HepG2 (cell line): Measurements from ENCODE around the gene PDLIM5. TPM values are rescaled to one million over a fixed set of nuclear protein-coding genes. Genes with fewer than 3 reads are reported as not detected.

ENCODE experiments used
- ATAC-seq: fragments of 200-7000 bp; cut with Tn5 transposase; 3 replicates; pipeline ENCODE4 v1.9.1; 2020; ENCODE audit warnings: mild to moderate bottlenecking, moderate library complexity
- BruUV-seq: library from RNA; stranded (reverse); fragments of 400-500 nt; replicated peaks from 2 replicates; lab custom pipeline; 2021; lab: Mats Ljungman, UMichigan
- CTCF ChIA-PET: fragments of 300-600 bp; formaldehyde crosslinking; extraction: SDS; loops from one replicate; lab custom pipeline; 2021; ENCODE audit warnings: low total read pairs, inconsistent platforms, low intra/inter-chr PET ratio; lab: Yijun Ruan, JAX
- POLR2A ChIA-PET: fragments of 350-600 bp; sonication (Branson Sonifier 250); formaldehyde crosslinking; loops from one replicate; lab custom pipeline; 2020; ENCODE audit warnings: antibody characterized with exemption, inconsistent platforms; lab: Yijun Ruan, JAX
- DNase-seq: peaks from one replicate; pipeline ENCODE4 v3.0.0-alpha.2; 2015; ENCODE audit warnings: low spot score
- FAIRE-seq: peaks from 3 replicates; lab custom pipeline; 2011; peaks lifted over from hg19 to GRCh38; lab: Jason Lieb, UNC
- H2AFZ ChIP-seq: one replicate; pipeline ENCODE4 v1.6.1; 2011; ENCODE audit warnings: low read length, inconsistent platforms
- H3K27ac ChIP-seq: fragments of 300-600 bp; 3 replicates; pipeline ENCODE4 v1.8.0; 2011; ENCODE audit warnings: mixed run types, mild to moderate bottlenecking, mixed read lengths, low read length, inconsistent platforms; ENCODE audit not compliant: insufficient read depth; ENCODE audit errors: extremely low read length
- H3K27me3 ChIP-seq, 2 experiments: fragments of 200-600 bp in 1 of 2; 2 replicates in 1 of 2; 3 replicates in 1 of 2; pipeline versions ENCODE4 v1.6.0 to v1.8.0; 2011; ENCODE audit warnings: low read length in 2 of 2, mild to moderate bottlenecking in 2 of 2, moderate library complexity in 2 of 2, inconsistent platforms in 1 of 2; ENCODE audit not compliant: insufficient read depth in 2 of 2, control insufficient read depth in 1 of 2
- H3K36me3 ChIP-seq, 2 experiments: fragments of 200-600 bp in 1 of 2; replicated peaks in 1 of 2; 2 replicates in 1 of 2; 3 replicates in 1 of 2; pipeline versions ENCODE4 v1.5.1 to v1.8.0; 2011; ENCODE audit warnings: low read length in 2 of 2, inconsistent platforms in 1 of 2; ENCODE audit not compliant: insufficient read depth in 2 of 2, control insufficient read depth in 1 of 2
- H3K4me1 ChIP-seq: 2 replicates; pipeline ENCODE4 v1.5.1; 2012; ENCODE audit warnings: low read length, inconsistent platforms; ENCODE audit not compliant: insufficient read depth
- H3K4me2 ChIP-seq: 2 replicates; pipeline ENCODE4 v1.6.0; 2011; ENCODE audit warnings: low read depth, low read length, inconsistent platforms
- H3K4me3 ChIP-seq, 3 experiments: fragments of 200-600 bp in 1 of 3; sonication (generic), shearing (Covaris generic) in 1 of 3; replicated peaks in 1 of 3; 2 replicates each; pipeline ENCODE4 v1.5.1; 2011 to 2016; ENCODE audit warnings: low read length in 3 of 3, inconsistent platforms in 2 of 3, low read depth in 2 of 3, mild to moderate bottlenecking in 2 of 3, control low read depth in 1 of 3, mixed read lengths in 1 of 3; ENCODE audit not compliant: insufficient read depth in 1 of 3
- H3K79me2 ChIP-seq: one replicate; pipeline ENCODE4 v1.6.1; 2011; ENCODE audit warnings: low read length, inconsistent platforms; ENCODE audit not compliant: insufficient read depth
- H3K9ac ChIP-seq: 2 replicates; pipeline ENCODE4 v1.6.0; 2011; ENCODE audit warnings: mild to moderate bottlenecking, low read depth, low read length, inconsistent platforms; ENCODE audit not compliant: insufficient read depth
- H3K9me3 ChIP-seq: 2 replicates; pipeline ENCODE4 v1.5.1; 2012; ENCODE audit warnings: mild to moderate bottlenecking, low read length
- H4K20me1 ChIP-seq: 2 replicates; pipeline ENCODE4 v1.6.0; 2011; ENCODE audit warnings: inconsistent platforms, mild to moderate bottlenecking, low read length, moderate library complexity; ENCODE audit not compliant: insufficient read depth
- HMG20A ChIP-seq: IDR thresholded peaks from 2 replicates; pipeline ENCODE4 v1.6.1; 2016; ENCODE audit warnings: borderline replicate concordance
- HNRNPK ChIP-seq: fragments of 200-400 bp; formaldehyde crosslinking; IDR thresholded peaks from 2 replicates; pipeline ENCODE4 v1.6.1; 2018; ENCODE audit warnings: low read length, low read depth, moderate library complexity, mild to moderate bottlenecking; ENCODE audit not compliant: poor library complexity, severe bottlenecking
- KDM1A ChIP-seq: IDR thresholded peaks from 2 replicates; pipeline ENCODE4 v1.6.1; 2016; ENCODE audit warnings: missing compliant biosample characterization
- RARG ChIP-seq: sonication (generic); formaldehyde crosslinking; IDR thresholded peaks from 2 replicates; pipeline ENCODE4 v1.4.0; 2020; ENCODE audit warnings: low read depth, mild to moderate bottlenecking, missing genetic modification reagents
- SIN3B ChIP-seq: fragments of 150-350 bp; IDR thresholded peaks from 2 replicates; pipeline ENCODE4 v1.6.1; 2014; ENCODE audit warnings: low read length
- SMARCC2 ChIP-seq: fragments of 450-650 bp; IDR thresholded peaks from 2 replicates; pipeline ENCODE4 v1.6.1; 2017; ENCODE audit warnings: antibody characterized with exemption, mild to moderate bottlenecking
- SUZ12 ChIP-seq: fragments of 150-350 bp; IDR thresholded peaks from 2 replicates; pipeline ENCODE4 v1.6.1; 2014; ENCODE audit warnings: low read depth, low read length
- TFDP1 ChIP-seq: IDR thresholded peaks from 2 replicates; pipeline ENCODE4 v1.6.1; 2016; ENCODE audit warnings: missing compliant biosample characterization, missing genetic modification reagents, borderline replicate concordance
- TSC22D2 ChIP-seq: sonication (generic); formaldehyde crosslinking; IDR thresholded peaks from 2 replicates; pipeline ENCODE4 v1.5.1; 2020; ENCODE audit warnings: missing genetic modification reagents, mild to moderate bottlenecking, borderline replicate concordance
- ZNF17 ChIP-seq: sonication (generic); formaldehyde crosslinking; IDR thresholded peaks from 2 replicates; pipeline ENCODE4 v1.5.0; 2020; ENCODE audit warnings: mild to moderate bottlenecking, missing genetic modification reagents
- ZNF234 ChIP-seq: sonication (generic); formaldehyde crosslinking; conservative IDR thresholded peaks from 2 replicates; pipeline ENCODE4 v1.5.1; 2020; ENCODE audit warnings: mild to moderate bottlenecking, missing genetic modification reagents
- ZNF329 ChIP-seq: sonication (generic); formaldehyde crosslinking; IDR thresholded peaks from 2 replicates; pipeline ENCODE4 v1.9.0; 2021; ENCODE audit warnings: low read depth, mild to moderate bottlenecking, missing genetic modification reagents
- ZNF607 ChIP-seq: sonication (generic); formaldehyde crosslinking; IDR thresholded peaks from 2 replicates; pipeline ENCODE4 v1.5.1; 2020; ENCODE audit warnings: missing genetic modification reagents, mild to moderate bottlenecking, borderline replicate concordance
- WGBS: methylation state at CpG from one replicate; pipeline ENCODE4 v1.1.6; 2017; ENCODE audit warnings: low lambda C conversion rate; 5-methylcytosine and 5-hydroxymethylcytosine counted together
- in situ Hi-C: cut with HindIII; loops from 2 replicates; pipeline ENCODE4 v1.10.0; 2017; ENCODE audit warnings: low pct_unique_long_range_greater_than_20kb; ENCODE audit not compliant: extremely low pct_ligation_motif_present
- intact Hi-C: fragments of 100-400 bp; cut with micrococcal nuclease; formaldehyde crosslinking; loops from one replicate; pipeline ENCODE4 v1.10.0; 2022; ENCODE audit not compliant: unreplicated experiment
- polyA plus RNA-seq, 8 experiments: library from polyadenylated mRNA; depleted of rRNA in 3 of 8; stranded (reverse) in 7 of 8; unstranded in 1 of 8; fragments of >200 nt; fragmentation: Illumina TruSeq in 4 of 8; extraction: Trizol in 4 of 8; gene quantifications; 2 replicates each; pipeline versions ENCODE4 v1.2.1 to v1.2.3, GENCODE V29; 2011 to 2016; ENCODE audit warnings: low read depth in 4 of 8, missing spikeins in 1 of 8, mixed read lengths in 1 of 8; ENCODE audit not compliant: insufficient read depth in 1 of 8
- total RNA-seq, 5 experiments: library from RNA; depleted of rRNA; stranded (reverse); fragments of >200 nt; fragmentation: Illumina TruSeq; extraction: Trizol; gene quantifications; 2 replicates each; pipeline ENCODE4 v1.2.3, GENCODE V29; 2016; ENCODE audit warnings: low read depth in 1 of 5
- TF ChIP-seq, protein P1 (sequence below): sonication (generic); formaldehyde crosslinking; IDR thresholded peaks from 2 replicates; pipeline ENCODE4 v1.5.0; 2020; ENCODE audit warnings: mild to moderate bottlenecking, missing genetic modification reagents, borderline replicate concordance

The PDLIM5 gene
- total and polyA plus RNA-seq, 2 of the 13 experiments (the other 11 are each of a cell fraction or from before 2014, with no cell fraction given), result 52.8 to 119 TPM

GRCh38 chr4:94484818-94485217 is 33.1 kb downstream of the PDLIM5 start:
- peaks cover 43% of the 10 kb centered on the region for H3K79me2 ChIP-seq
- ChIA-PET CTCF (no interaction called here), POLR2A (no interaction called here)
- FAIRE-seq, result no peak
- 0 out of 2 replicates have a peak, but pooled peaks cover 7% of the 10 kb centered on the region for H4K20me1 ChIP-seq
- TF ChIP-seq HNRNPK (peak; percentile 75), TFDP1 (no peak)
- H3K9me3 ChIP-seq, result no peaks in the 10 kb centered on the region
- H2AFZ ChIP-seq, result no peak overlapping the region
- H3K9ac ChIP-seq, result no peak overlapping the region
- in situ Hi-C loops (no loop called here), intact Hi-C loops (loop anchor here (5.0 kb wide), 1 partner anchor 32 kb away; no protein-coding TSS in a partner anchor)
- no peaks in the 10 kb centered on the region; a peak in 1 of 5 replicates for H3K27me3 ChIP-seq
- no peak for ATAC-seq
- 98% methylated on average over 2 of the region's 2 CpGs for WGBS
- H3K27ac ChIP-seq, result no peak overlapping the region
- H3K4me3 ChIP-seq, result no peak overlapping the region
- no peaks in the 10 kb centered on the region for H3K36me3 ChIP-seq
- H3K4me2 ChIP-seq, result no peak overlapping the region
- peaks cover 11% of the 10 kb centered on the region for H3K4me1 ChIP-seq
- no peak for DNase-seq
- BruUV-seq, result no TSS peak

DNA sequence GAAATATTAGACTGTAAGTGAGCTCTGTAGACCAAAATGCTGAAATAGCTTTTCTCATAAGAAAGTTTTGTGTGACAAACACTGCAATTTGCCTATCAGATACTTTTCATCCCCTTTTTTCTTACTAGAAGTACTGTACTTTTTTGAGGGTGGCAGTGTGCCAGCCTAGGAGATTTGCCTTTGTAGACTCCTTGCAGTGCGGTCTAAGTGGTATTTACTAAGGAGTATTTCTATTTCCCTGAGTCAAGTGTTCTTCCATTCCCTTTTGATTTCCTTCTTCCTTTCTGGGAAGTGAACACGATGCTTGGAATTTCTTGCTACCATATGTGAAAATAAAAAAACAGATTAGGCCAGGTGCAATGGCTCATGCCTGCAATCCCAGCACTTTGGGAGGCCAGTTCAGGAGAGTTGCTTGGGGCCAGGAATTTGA is 34.6 kb downstream of the PDLIM5 start:
- Histone ChIP-seq H3K9ac (no peak overlapping the region), H3K27ac (no peak overlapping the region), H3K79me2 (peaks cover 43% of the 10 kb centered on the region), H3K4me2 (no peak overlapping the region)
- FAIRE-seq, result no peak
- 68% methylated on average over 2 of the region's 2 CpGs for WGBS
- TF ChIP-seq, protein P1, sequence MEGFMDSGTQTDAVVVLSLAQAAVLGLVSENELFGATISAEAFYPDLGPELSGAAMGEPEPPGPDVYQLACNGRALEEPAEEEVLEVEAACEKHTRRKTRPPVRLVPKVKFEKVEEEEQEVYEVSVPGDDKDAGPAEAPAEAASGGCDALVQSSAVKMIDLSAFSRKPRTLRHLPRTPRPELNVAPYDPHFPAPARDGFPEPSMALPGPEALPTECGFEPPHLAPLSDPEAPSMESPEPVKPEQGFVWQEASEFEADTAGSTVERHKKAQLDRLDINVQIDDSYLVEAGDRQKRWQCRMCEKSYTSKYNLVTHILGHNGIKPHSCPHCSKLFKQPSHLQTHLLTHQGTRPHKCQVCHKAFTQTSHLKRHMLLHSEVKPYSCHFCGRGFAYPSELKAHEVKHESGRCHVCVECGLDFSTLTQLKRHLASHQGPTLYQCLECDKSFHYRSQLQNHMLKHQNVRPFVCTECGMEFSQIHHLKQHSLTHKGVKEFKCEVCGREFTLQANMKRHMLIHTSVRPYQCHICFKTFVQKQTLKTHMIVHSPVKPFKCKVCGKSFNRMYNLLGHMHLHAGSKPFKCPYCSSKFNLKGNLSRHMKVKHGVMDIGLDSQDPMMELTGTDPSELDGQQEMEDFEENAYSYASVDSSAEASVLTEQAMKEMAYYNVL (CRISPR knock-in tag), result no peak
- TF ChIP-seq SIN3B (no peak), KDM1A (no peak), ZNF234 (CRISPR knock-in tag) (no peak), HMG20A (no peak), RARG (CRISPR knock-in tag) (no peak), SUZ12 (no peak), TSC22D2 (CRISPR knock-in tag) (no peak), ZNF329 (CRISPR knock-in tag) (no peak), SMARCC2 (no peak), ZNF607 (no peak), ZNF17 (no peak)
- TF ChIP-seq, all 625 proteins: peak for 0
- in situ Hi-C loops (no loop called here), intact Hi-C loops (no loop called here)
- POLR2A ChIA-PET, result no interaction called here
- CTCF ChIA-PET, result no interaction called here
- H3K9me3 ChIP-seq, result no peaks in the 10 kb centered on the region
- ATAC-seq, result no peak
- no peaks in the 10 kb centered on the region; a peak in 1 of 5 replicates for H3K27me3 ChIP-seq
- H3K4me3 ChIP-seq, result no peak overlapping the region
- no peak overlapping the region for H2AFZ ChIP-seq
- 0 out of 2 replicates have a peak, but pooled peaks cover 3% of the 10 kb centered on the region for H4K20me1 ChIP-seq
- no TSS peak for BruUV-seq
- H3K36me3 ChIP-seq, result no peaks in the 10 kb centered on the region
- H3K4me1 ChIP-seq, result peaks cover 11% of the 10 kb centered on the region
- DNase-seq, result no peak
